ENCODE results near the gene MMP24OS.
"Not testable (repeated sequence)": the region's sequence is repeated elsewhere in the genome, so short reads cannot be mapped to it uniquely, and the experiment has no call there.

MMP24OS gene

DNA sequence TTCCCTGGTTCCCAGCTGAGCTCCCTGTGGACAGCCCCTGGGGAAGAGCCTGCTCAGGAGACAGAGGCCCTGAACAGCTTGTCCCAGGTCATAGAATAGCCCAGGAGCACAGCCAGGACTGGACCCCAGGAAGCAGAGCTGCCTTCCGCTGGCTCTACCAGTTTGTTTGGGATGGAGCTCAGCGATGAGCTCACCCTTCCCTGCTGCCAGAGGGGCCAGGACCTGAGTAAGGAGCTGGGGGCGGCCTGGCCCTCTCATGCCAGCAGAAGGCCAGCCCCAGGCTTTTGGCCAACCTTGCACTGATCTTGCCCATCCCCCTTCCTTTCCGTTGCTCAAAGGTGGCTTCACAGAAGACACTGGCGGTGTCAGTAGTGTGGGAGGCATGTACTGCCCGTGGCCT lies 17.5 kb downstream of the MMP24OS start:
- in situ Hi-C loops (cut with HindIII; ENCODE audit: low pct_unique_long_range_greater_than_20kb, low sequenced_read_pairs) = no loop called here
- no peak for TF ChIP-seq JUND (IDR thresholded peaks at IDR 0.05; ENCODE audit: low read depth)
- no peak for DNase-seq (ENCODE audit: low read depth in 1 of 2, low spot score in 1 of 2)

DNA sequence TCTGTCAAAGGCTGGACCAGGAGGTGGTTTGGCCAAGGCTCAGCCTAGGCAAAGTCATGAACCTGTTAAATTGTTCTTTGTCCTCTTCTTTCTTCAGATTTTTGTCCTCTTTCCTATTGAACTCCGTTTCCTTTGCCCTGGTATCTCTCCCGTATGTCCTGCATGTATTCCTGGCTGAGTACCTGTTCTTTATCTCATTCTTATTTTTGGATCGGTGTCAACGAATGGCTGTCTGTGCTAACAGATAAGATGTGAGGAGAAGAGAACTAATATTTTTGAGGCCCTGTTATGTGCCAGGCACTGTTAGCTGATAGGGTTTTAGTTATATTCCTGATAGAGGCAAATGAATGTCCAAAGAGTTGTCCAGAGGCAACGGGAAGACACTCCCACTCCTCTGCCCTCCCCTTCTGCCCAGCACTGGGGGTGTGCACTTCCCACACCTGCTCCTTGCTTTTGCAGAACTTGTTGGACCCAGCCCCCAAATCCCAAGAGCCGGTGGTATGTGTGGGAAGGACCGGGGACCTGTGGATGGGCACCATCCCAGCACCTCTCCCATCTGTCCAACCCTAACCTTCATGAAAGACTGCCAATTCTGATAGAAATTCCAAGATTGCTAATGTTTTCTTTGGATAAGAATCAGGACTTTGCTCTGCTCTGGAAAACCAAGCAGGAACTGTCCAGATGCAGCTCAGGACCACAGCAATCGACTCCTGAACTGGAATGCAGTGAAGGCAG lies 20.6 kb downstream of the MMP24OS start:
- in situ Hi-C loops (cut with HindIII; ENCODE audit: low pct_unique_long_range_greater_than_20kb, low sequenced_read_pairs) = no loop called here
- DNase-seq (ENCODE audit: low read depth in 1 of 2, low spot score in 1 of 2) = no peak
- TF ChIP-seq JUND (IDR thresholded peaks at IDR 0.05; ENCODE audit: low read depth) = no peak

DNA sequence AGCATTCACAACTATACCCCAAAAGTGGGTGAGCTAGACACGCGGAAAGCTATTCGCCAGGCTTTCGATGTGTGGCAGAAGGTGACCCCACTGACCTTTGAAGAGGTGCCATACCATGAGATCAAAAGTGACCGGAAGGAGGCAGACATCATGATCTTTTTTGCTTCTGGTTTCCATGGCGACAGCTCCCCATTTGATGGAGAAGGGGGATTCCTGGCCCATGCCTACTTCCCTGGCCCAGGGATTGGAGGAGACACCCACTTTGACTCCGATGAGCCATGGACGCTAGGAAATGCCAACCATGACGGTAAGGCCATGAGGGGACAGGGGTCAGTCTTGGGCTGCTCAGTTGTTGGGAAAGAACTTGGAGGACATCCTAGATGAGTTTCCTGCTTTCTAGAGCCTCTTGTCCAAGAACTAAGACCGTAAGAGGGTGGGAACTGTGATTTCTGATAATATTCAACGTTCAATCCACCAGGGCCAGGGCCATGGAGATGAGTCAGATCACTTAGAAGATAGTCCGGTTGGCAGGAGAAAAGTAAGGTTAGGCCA lies 23.4 kb downstream of the MMP24OS start:
- DNase-seq (ENCODE audit: low read depth in 1 of 2, low spot score in 1 of 2) = no peak
- TF ChIP-seq JUND (IDR thresholded peaks at IDR 0.05; ENCODE audit: low read depth) = no peak
- in situ Hi-C loops (cut with HindIII; ENCODE audit: low pct_unique_long_range_greater_than_20kb, low sequenced_read_pairs) = no loop called here

DNA sequence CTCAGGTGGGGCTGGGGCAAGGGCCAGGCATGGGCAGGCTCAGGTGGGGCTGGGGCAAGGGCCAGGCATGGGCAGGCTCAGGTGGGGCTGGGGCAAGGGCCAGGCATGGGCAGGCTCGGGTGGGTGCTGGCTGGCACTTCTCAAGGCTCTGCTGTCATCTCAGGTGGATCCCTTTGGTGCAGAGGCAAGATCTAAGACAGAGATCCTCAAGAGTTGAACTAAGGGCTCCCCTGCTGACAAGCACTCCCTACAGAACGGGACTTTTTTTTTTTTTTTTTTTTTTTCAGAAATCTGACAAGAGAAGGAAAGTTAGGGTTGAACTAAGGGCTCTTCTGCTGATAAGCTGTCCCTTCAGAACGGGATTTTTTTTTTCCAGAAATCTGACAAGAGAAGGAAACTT lies 24.9 kb downstream of the MMP24OS start:
- no peak for TF ChIP-seq JUND (IDR thresholded peaks at IDR 0.05; ENCODE audit: low read depth)
- in situ Hi-C loops (cut with HindIII; ENCODE audit: low pct_unique_long_range_greater_than_20kb, low sequenced_read_pairs) = no loop called here

DNA sequence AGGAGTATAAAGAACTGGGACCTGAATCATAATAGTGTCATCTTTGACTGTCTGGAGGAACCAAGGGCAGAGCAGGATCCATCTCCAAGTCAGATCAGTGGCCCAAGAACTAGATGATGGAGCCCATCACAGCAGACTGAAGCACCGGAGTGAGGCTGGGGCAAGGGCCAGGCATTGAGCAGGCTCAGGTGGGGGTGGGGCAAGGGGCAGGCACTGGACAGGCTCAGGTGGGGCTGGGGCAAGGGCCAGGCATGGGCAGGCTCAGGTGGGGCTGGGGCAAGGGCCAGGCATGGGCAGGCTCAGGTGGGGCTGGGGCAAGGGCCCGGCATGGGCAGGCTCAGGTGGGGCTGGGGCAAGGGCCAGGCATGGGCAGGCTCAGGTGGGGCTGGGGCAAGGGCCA lies 25.3 kb downstream of the MMP24OS start:
- in situ Hi-C loops (cut with HindIII; ENCODE audit: low pct_unique_long_range_greater_than_20kb, low sequenced_read_pairs); DNase-seq (ENCODE audit: low read depth in 1 of 2, low spot score in 1 of 2): not testable (repeated sequence)

More for the DNA sequence above, 24.9 kb downstream of the MMP24OS start:
- DNase-seq (ENCODE audit: low read depth in 1 of 2, low spot score in 1 of 2) = no peak

DNA sequence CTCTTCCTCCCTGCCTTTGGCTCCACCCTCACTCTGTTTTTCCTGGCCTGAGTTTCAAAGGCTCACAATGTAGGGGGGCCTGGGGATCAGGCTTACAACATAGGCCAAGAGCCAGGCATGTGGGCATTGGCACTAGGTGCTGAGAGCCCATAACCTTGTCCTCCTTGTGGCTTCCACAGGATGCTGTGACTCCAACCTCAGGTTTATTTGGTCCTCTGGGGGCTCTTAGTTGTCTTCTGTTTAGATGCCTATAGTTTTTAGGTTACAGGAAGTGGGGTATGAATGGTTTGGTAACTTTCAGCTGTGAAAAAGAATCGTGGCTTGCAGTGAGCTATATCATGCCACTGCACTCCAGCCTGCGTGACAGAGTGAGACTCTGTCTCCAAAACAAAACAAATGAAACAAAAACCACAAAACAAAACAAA lies 25.9 kb downstream of the MMP24OS start:
- in situ Hi-C loops (cut with HindIII; ENCODE audit: low pct_unique_long_range_greater_than_20kb, low sequenced_read_pairs) = no loop called here
- no peak for TF ChIP-seq JUND (IDR thresholded peaks at IDR 0.05; ENCODE audit: low read depth)
- DNase-seq (ENCODE audit: low read depth in 1 of 2, low spot score in 1 of 2) = no peak

DNA sequence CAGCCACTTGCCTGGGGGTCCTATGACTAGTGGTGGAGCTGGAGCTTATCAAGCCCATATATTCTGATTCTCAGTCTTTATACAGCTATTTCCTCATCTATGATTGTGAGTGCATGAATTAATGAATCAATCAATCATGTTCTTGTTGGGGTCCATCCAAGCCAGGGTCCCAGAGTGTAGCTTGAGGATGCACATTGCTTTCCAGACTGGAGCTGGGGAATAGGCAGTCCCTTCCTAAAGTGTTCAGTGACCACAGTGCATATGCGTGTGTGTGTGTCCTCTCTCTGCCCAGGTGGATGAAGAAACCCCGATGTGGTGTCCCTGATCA lies 26.3 kb downstream of the MMP24OS start:
- in situ Hi-C loops (cut with HindIII; ENCODE audit: low pct_unique_long_range_greater_than_20kb, low sequenced_read_pairs) = no loop called here
- TF ChIP-seq JUND (IDR thresholded peaks at IDR 0.05; ENCODE audit: low read depth) = no peak
- no peak for DNase-seq (ENCODE audit: low read depth in 1 of 2, low spot score in 1 of 2)

DNA sequence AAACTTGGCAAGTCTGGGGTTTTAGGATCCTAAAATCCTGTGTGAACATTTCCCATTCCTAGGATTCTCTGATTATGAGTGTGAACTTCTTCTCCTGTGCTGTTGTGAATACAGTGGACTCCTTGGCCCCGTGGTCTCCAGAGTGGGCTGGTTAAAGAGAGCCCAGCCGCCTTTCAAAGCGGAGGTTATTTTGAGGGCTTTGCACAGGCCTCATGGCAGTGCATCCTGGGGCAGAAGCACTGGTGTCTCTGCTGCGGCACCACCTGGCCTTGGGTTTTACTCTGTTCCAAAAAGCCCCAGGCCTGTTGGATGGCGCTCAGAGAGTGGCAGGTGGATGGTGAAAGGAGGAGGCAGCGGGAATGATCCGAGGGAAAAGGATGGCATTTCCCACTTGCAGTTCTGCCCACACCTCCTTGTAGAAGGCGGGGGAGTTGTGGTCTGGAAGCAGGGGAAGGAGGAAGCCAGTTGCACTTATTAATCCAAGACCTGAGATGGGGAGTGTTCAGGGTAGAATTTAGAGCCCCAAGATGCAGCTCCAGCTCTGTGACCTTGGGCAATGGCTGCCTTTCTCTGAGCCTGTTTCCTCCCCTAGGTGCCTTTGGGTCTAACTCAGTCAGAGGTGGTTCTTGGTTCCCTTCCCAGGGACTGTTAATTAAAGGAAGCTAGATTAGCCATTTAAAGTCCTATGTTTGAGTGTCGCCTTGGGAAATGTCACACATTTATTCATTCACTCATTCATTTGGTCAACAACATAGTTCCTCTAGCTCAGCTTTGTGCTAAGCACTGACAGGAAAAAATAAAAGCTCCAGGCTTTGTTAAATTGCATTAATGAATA lies 29.1 kb downstream of the MMP24OS start:
- in situ Hi-C loops (cut with HindIII; ENCODE audit: low pct_unique_long_range_greater_than_20kb, low sequenced_read_pairs) = no loop called here
- no peak for TF ChIP-seq JUND (IDR thresholded peaks at IDR 0.05; ENCODE audit: low read depth)
- no peak for DNase-seq (ENCODE audit: low read depth in 1 of 2, low spot score in 1 of 2)

DNA sequence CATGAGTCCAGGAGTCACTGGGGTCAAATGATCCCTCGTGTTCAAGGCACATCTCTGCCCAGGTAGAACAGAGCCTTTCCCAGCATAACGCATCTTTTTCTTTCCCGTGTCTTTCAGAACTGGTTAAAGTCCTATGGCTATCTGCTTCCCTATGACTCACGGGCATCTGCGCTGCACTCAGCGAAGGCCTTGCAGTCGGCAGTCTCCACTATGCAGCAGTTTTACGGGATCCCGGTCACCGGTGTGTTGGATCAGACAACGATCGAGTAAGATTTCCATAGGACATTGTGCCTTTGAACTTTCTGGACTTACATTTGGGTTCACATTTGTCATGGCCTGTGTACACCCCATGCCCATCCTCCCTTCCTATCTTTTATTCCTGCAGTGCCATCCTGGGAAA lies 31.2 kb downstream of the MMP24OS start:
- no peak for DNase-seq (ENCODE audit: low read depth in 1 of 2, low spot score in 1 of 2)
- no peak for TF ChIP-seq JUND (IDR thresholded peaks at IDR 0.05; ENCODE audit: low read depth)
- in situ Hi-C loops (cut with HindIII; ENCODE audit: low pct_unique_long_range_greater_than_20kb, low sequenced_read_pairs) = no loop called here

DNA sequence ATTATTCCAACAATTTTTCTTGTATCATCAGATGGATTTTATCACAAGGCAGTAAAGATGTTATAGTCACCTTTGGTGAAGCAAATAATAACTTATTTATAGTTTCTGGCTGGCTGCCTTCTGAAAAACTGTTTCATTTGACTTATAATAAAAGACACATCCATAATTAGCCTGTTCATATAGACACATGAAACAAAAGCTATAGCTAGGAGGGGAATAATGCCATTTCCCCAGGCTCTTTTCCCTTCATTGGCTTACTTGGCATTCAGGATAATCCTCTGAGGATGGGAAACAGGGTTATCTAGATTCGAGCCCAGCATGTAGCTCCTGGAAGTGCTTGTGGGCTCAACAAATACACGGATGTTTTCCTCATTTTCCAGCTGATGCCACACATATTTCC lies 33.9 kb downstream of the MMP24OS start:
- peak in 1 of 2 experiments; percentile 32 for DNase-seq (ENCODE audit: low read depth in 1 of 2, low spot score in 1 of 2)
- in situ Hi-C loops (cut with HindIII; ENCODE audit: low pct_unique_long_range_greater_than_20kb, low sequenced_read_pairs) = no loop called here
- TF ChIP-seq JUND (IDR thresholded peaks at IDR 0.05; ENCODE audit: low read depth) = no peak

DNA sequence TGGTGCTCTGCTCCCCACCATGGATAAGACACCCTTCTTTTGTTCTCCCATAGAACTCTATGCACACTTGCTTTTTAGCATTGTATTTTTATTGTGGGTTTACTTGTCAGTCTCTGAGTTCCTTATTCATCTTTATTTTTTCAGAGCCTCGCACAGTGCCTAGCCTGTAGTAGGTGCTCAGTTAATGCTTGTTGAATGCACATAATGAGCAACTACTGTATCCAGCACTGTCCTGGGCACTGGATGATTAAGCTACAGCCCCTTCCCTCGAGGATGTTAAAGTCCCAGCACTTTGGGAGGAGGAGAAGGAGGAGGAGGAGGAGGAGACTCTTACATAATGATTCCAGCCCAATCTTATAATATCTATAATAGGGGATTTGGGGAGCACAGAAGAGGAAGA lies 34.6 kb downstream of the MMP24OS start:
- TF ChIP-seq JUND (IDR thresholded peaks at IDR 0.05; ENCODE audit: low read depth) = no peak
- no peak for DNase-seq (ENCODE audit: low read depth in 1 of 2, low spot score in 1 of 2)
- in situ Hi-C loops (cut with HindIII; ENCODE audit: low pct_unique_long_range_greater_than_20kb, low sequenced_read_pairs) = no loop called here

DNA sequence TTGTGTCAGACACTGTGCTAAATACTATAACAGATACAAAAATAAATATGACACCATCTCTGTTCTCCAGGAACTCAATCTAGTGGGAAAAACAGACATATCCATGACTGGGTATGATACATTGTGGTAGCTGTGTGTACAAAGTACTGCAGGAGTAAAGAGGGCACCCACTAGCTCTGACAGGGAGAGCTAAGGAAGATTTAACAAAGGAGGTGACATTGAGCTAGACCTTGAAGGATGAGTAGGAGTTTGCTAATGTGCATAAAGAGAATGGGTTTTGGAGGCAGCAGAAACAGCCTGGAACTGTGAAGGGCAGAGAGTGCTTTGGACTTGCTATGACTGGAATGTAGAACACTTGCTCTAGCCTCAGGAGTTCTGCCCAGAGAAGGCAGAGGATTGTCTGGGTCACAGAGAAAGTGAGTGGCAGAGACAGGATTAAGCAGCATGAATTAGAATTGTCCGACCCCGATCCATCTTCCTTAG lies 37.1 kb downstream of the MMP24OS start:
- no peak for TF ChIP-seq JUND (IDR thresholded peaks at IDR 0.05; ENCODE audit: low read depth)
- in situ Hi-C loops (cut with HindIII; ENCODE audit: low pct_unique_long_range_greater_than_20kb, low sequenced_read_pairs) = no loop called here
- DNase-seq (ENCODE audit: low read depth in 1 of 2, low spot score in 1 of 2) = no peak
